ENCODE results near the gene TARBP2. TPM values are rescaled to one million over a fixed set of nuclear protein-coding genes. Genes with fewer than 3 reads are reported as not detected.
"Not testable (repeated sequence)": the region's sequence is repeated elsewhere in the genome, so short reads cannot be mapped to it uniquely, and the experiment has no call there.

TARBP2 gene
- total RNA-seq, 1 experiment from 2014 or later, result 82.0 TPM

GRCh38 chr12:53539526-53539925 lies 38.4 kb downstream of the TARBP2 start:
- intact Hi-C loops (cut with micrococcal nuclease), result no loop called here
- TF ChIP-seq CTCF (conservative IDR thresholded peaks at IDR 0.05; ENCODE audit: low read depth, low read length) (no peak), EZH2 (IDR thresholded peaks at IDR 0.05; ENCODE audit: low read length, unreplicated experiment) (no peak), EZH2phosphoT487 (IDR thresholded peaks at IDR 0.05; ENCODE audit: borderline replicate concordance, low read length) (no peak)
- ChIA-PET CTCF (interaction anchor here (0.6 kb wide), 1 partner anchor 452 kb away, joined by 12 read pairs; no protein-coding TSS in a partner anchor), POLR2A (ENCODE audit: unreplicated experiment) (no interaction called here)
- Histone ChIP-seq H3K27me3 (ENCODE audit: low read length) (no peaks in the 10 kb centered on the region), H2AFZ (ENCODE audit: low read length) (no peak overlapping the region), H3K4me2 (ENCODE audit: low read length) (no peak overlapping the region), H3K79me2 (ENCODE audit: low read length) (no peaks in the 10 kb centered on the region), H3K36me3 (ENCODE audit: low read depth, low read length) (peaks cover 35% of the 10 kb centered on the region), H3K9me3 (ENCODE audit: low read length) (no peaks in the 10 kb centered on the region), H3K9me2 (replicated peaks; ENCODE audit: low read length) (no peaks in the 10 kb centered on the region), H3K4me1 (ENCODE audit: insufficient read depth, low read length) (peaks cover 19% of the 10 kb centered on the region), H3K9ac (ENCODE audit: low read length) (no peak overlapping the region), H3F3A (ENCODE audit: low read length, unreplicated experiment) (peaks cover 8% of the 10 kb centered on the region), H3K27ac (ENCODE audit: low read length) (no peak overlapping the region), H4K20me1 (ENCODE audit: low read length) (no peaks in the 10 kb centered on the region), H3K4me3 (ENCODE audit: low read length) (no peak overlapping the region)
- DNase-seq (no peak), ATAC-seq (no peak)
- no TSS peak for BruUV-seq (replicated peaks)

DNA sequence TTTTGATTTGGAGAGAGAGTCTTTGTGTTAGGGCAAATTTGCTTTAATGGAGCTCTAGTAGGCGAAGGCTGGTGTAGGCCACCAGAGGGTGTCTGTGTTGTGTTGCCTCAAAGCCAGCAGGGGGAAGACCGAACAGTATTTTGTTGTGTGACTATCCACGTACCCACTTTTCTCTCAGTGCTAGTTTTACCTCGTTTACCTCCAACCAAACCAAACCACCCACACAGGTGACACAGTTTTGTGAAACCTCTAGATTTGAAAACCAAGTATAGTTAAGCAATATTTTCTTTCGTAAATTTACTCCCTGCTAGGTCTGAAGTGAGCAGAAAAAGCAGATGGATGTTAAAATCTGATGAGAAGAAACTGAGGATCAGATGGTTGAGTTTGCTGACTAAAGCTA lies 42.5 kb downstream of the TARBP2 start:
- Histone ChIP-seq H3K4me3 (ENCODE audit: low read length) (no peak overlapping the region), H3F3A (ENCODE audit: low read length, unreplicated experiment) (peaks cover 5% of the 10 kb centered on the region), H3K9me3 (ENCODE audit: low read length) (no peaks in the 10 kb centered on the region), H3K27ac (ENCODE audit: low read length) (no peak overlapping the region), H3K36me3 (ENCODE audit: low read depth, low read length) (peaks cover 19% of the 10 kb centered on the region), H3K79me2 (ENCODE audit: low read length) (no peaks in the 10 kb centered on the region), H3K9me2 (replicated peaks; ENCODE audit: low read length) (no peaks in the 10 kb centered on the region), H3K27me3 (ENCODE audit: low read length) (no peaks in the 10 kb centered on the region), H3K4me1 (ENCODE audit: insufficient read depth, low read length) (peaks cover 7% of the 10 kb centered on the region), H3K9ac (ENCODE audit: low read length) (0 out of 2 replicates have a peak overlapping the region, but pooled peaks have one; percentile 1), H4K20me1 (ENCODE audit: low read length) (no peaks in the 10 kb centered on the region), H3K4me2 (ENCODE audit: low read length) (no peak overlapping the region), H2AFZ (ENCODE audit: low read length) (no peak overlapping the region)
- CTCF ChIA-PET, result interaction anchor here (0.6 to 1.7 kb wide), 10 partner anchors 18 to 203 kb away, joined by 3 to 15 read pairs (median 4); partner anchors contain the start of gene ATP5MC2
- no TSS peak for BruUV-seq (replicated peaks)
- DNase-seq (peak; percentile 69), ATAC-seq (peak; percentile 89)
- POLR2A ChIA-PET (ENCODE audit: unreplicated experiment), result interaction anchor here (0.6 kb wide), 1 partner anchor 132 kb away, joined by 3 read pairs; the partner anchor contains the start of gene ATP5MC2
- TF ChIP-seq EZH2 (IDR thresholded peaks at IDR 0.05; ENCODE audit: low read length, unreplicated experiment) (no peak), EZH2phosphoT487 (IDR thresholded peaks at IDR 0.05; ENCODE audit: borderline replicate concordance, low read length) (no peak), CTCF (conservative IDR thresholded peaks at IDR 0.05; ENCODE audit: low read depth, low read length) (peak; percentile 94)
- intact Hi-C loops (cut with micrococcal nuclease), result loop anchor here (1.0 to 5.0 kb wide), 3 partner anchors 49 to 133 kb away; partner anchors contain the start of gene ATP5MC2

- H3K9me3 ChIP-seq (ENCODE audit: low read length); H3K9me2 ChIP-seq (replicated peaks; ENCODE audit: low read length); H4K20me1 ChIP-seq (ENCODE audit: low read length); H3K36me3 ChIP-seq (ENCODE audit: low read depth, low read length); H3K4me3 ChIP-seq (ENCODE audit: low read length); POLR2A ChIA-PET (ENCODE audit: unreplicated experiment); H3K79me2 ChIP-seq (ENCODE audit: low read length); intact Hi-C loops (cut with micrococcal nuclease); DNase-seq; H3K4me2 ChIP-seq (ENCODE audit: low read length); BruUV-seq (replicated peaks); H3K9ac ChIP-seq (ENCODE audit: low read length); ATAC-seq; CTCF ChIA-PET; H3K27ac ChIP-seq (ENCODE audit: low read length); H2AFZ ChIP-seq (ENCODE audit: low read length); H3F3A ChIP-seq (ENCODE audit: low read length, unreplicated experiment); H3K27me3 ChIP-seq (ENCODE audit: low read length): not testable (repeated sequence)
- peaks cover 11% of the 10 kb centered on the region for H3K4me1 ChIP-seq (ENCODE audit: insufficient read depth, low read length)
Observed at GRCh38 chr12:53548354-53548753, 47.3 kb downstream of the TARBP2 start.

- DNase-seq; H4K20me1 ChIP-seq (ENCODE audit: low read length); H3K4me3 ChIP-seq (ENCODE audit: low read length); CTCF ChIA-PET; H3K27ac ChIP-seq (ENCODE audit: low read length); ATAC-seq; H3K9ac ChIP-seq (ENCODE audit: low read length); H3K36me3 ChIP-seq (ENCODE audit: low read depth, low read length); H3F3A ChIP-seq (ENCODE audit: low read length, unreplicated experiment); H3K27me3 ChIP-seq (ENCODE audit: low read length); H2AFZ ChIP-seq (ENCODE audit: low read length); H3K4me2 ChIP-seq (ENCODE audit: low read length); H3K79me2 ChIP-seq (ENCODE audit: low read length); H3K9me3 ChIP-seq (ENCODE audit: low read length); BruUV-seq (replicated peaks); intact Hi-C loops (cut with micrococcal nuclease); H3K9me2 ChIP-seq (replicated peaks; ENCODE audit: low read length): not testable (repeated sequence)
- POLR2A ChIA-PET (ENCODE audit: unreplicated experiment), result interaction anchor here (0.5 to 0.6 kb wide), 2 partner anchors 22 to 79 kb away, joined by 3 to 5 read pairs; no protein-coding TSS in a partner anchor
- peaks cover 11% of the 10 kb centered on the region for H3K4me1 ChIP-seq (ENCODE audit: insufficient read depth, low read length)
Observed at GRCh38 chr12:53550131-53550530, 49.0 kb downstream of the TARBP2 start.

All from PC-3 (cell line).